Measurements from ENCODE around the gene BBOF1. TPM values are rescaled to one million over a fixed set of nuclear protein-coding genes. Genes with fewer than 3 reads are reported as not detected.
"Not testable (repeated sequence)": the region's sequence is repeated elsewhere in the genome, so short reads cannot be mapped to it uniquely, and the experiment has no call there.

The BBOF1 gene
- 2.5 and 4.5 TPM in 2 replicates for total RNA-seq (2014; rRNA removed; shearing (Covaris generic))

GRCh38 chr14:74018586-74019407 is at the start of gene BBOF1, which contains the start of gene ENTPD5:
Gene BBOF1, plus strand, starts transcription at chr14:74019349. Its CDS starts 130 bp downstream, at chr14:74019479.
Gene ENTPD5, minus strand, starts transcription at chr14:74019288. Its CDS starts 31,186 bp downstream, at chr14:73988102.
- in situ Hi-C loops (cut with HindIII; ENCODE audit: low sequenced_read_pairs), result no loop called here
- DNase-seq (ENCODE audit: low spot score), result peak; percentile 84

GRCh38 chr14:73973497-73973896 is 45.7 kb upstream of the BBOF1 start:
- no peak for DNase-seq (ENCODE audit: low spot score)
- in situ Hi-C loops (cut with HindIII; ENCODE audit: low sequenced_read_pairs), result no loop called here

- DNase-seq (ENCODE audit: low spot score), result no peak
- in situ Hi-C loops (cut with HindIII; ENCODE audit: low sequenced_read_pairs), result no loop called here
Measured at GRCh38 chr14:73976125-73976524, 43.0 kb upstream of the BBOF1 start.

GRCh38 chr14:73977896-73978295 is 41.3 kb upstream of the BBOF1 start:
- DNase-seq (ENCODE audit: low spot score), result no peak
- in situ Hi-C loops (cut with HindIII; ENCODE audit: low sequenced_read_pairs), result no loop called here

GRCh38 chr14:73988065-73988464 is 31.1 kb upstream of the BBOF1 start:
- in situ Hi-C loops (cut with HindIII; ENCODE audit: low sequenced_read_pairs), result no loop called here
- no peak for DNase-seq (ENCODE audit: low spot score)

GRCh38 chr14:73988656-73989055 is 30.5 kb upstream of the BBOF1 start:
- in situ Hi-C loops (cut with HindIII; ENCODE audit: low sequenced_read_pairs), result not testable (repeated sequence)

GRCh38 chr14:73991092-73991491 is 28.1 kb upstream of the BBOF1 start:
- no peak for DNase-seq (ENCODE audit: low spot score)
- in situ Hi-C loops (cut with HindIII; ENCODE audit: low sequenced_read_pairs), result no loop called here

More at GRCh38 chr14:73988656-73989055, 30.5 kb upstream of the BBOF1 start:
- DNase-seq (ENCODE audit: low spot score), result not testable (repeated sequence)

- DNase-seq (ENCODE audit: low spot score); in situ Hi-C loops (cut with HindIII; ENCODE audit: low sequenced_read_pairs): not testable (repeated sequence)
Measured at GRCh38 chr14:73994926-73995325, 24.2 kb upstream of the BBOF1 start.

GRCh38 chr14:73995977-73996378 is 23.2 kb upstream of the BBOF1 start:
- no peak for DNase-seq (ENCODE audit: low spot score)
- in situ Hi-C loops (cut with HindIII; ENCODE audit: low sequenced_read_pairs), result no loop called here

GRCh38 chr14:73996731-73997107 is 22.4 kb upstream of the BBOF1 start:
- in situ Hi-C loops (cut with HindIII; ENCODE audit: low sequenced_read_pairs), result no loop called here
- no peak for DNase-seq (ENCODE audit: low spot score)

- DNase-seq (ENCODE audit: low spot score), result no peak
- in situ Hi-C loops (cut with HindIII; ENCODE audit: low sequenced_read_pairs), result no loop called here
Measured at GRCh38 chr14:73997108-73997943, 21.8 kb upstream of the BBOF1 start.

GRCh38 chr14:73997944-73998447 is 21.2 kb upstream of the BBOF1 start:
- in situ Hi-C loops (cut with HindIII; ENCODE audit: low sequenced_read_pairs), result no loop called here

GRCh38 chr14:73998726-73999125 is 20.4 kb upstream of the BBOF1 start:
- in situ Hi-C loops (cut with HindIII; ENCODE audit: low sequenced_read_pairs), result no loop called here

More at GRCh38 chr14:73997944-73998447, 21.2 kb upstream of the BBOF1 start:
- DNase-seq (ENCODE audit: low spot score), result no peak

GRCh38 chr14:74005664-74006063 is 13.5 kb upstream of the BBOF1 start:
- DNase-seq (ENCODE audit: low spot score); in situ Hi-C loops (cut with HindIII; ENCODE audit: low sequenced_read_pairs): not testable (repeated sequence)

More at GRCh38 chr14:73998726-73999125, 20.4 kb upstream of the BBOF1 start:
- DNase-seq (ENCODE audit: low spot score), result no peak

GRCh38 chr14:74008843-74009499 is 10.2 kb upstream of the BBOF1 start:
- DNase-seq (ENCODE audit: low spot score), result no peak
- in situ Hi-C loops (cut with HindIII; ENCODE audit: low sequenced_read_pairs), result no loop called here

- in situ Hi-C loops (cut with HindIII; ENCODE audit: low sequenced_read_pairs), result no loop called here
- no peak for DNase-seq (ENCODE audit: low spot score)
Measured at GRCh38 chr14:74014299-74014698, 4.8 kb upstream of the BBOF1 start.

GRCh38 chr14:74015176-74015575 is 4.0 kb upstream of the BBOF1 start:
- no peak for DNase-seq (ENCODE audit: low spot score)
- in situ Hi-C loops (cut with HindIII; ENCODE audit: low sequenced_read_pairs), result no loop called here

- no peak for DNase-seq (ENCODE audit: low spot score)
- in situ Hi-C loops (cut with HindIII; ENCODE audit: low sequenced_read_pairs), result no loop called here
Measured at GRCh38 chr14:74015963-74016362, 3.2 kb upstream of the BBOF1 start.

- no peak for DNase-seq (ENCODE audit: low spot score)
- in situ Hi-C loops (cut with HindIII; ENCODE audit: low sequenced_read_pairs), result no loop called here
Measured at GRCh38 chr14:74018174-74018585, 969 bp upstream of the BBOF1 start.

All from G401 (cell line).